Right lung (tissue), 5 donors: ENCODE data around the gene TBC1D14. TPM values are rescaled to one million over a fixed set of nuclear protein-coding genes. Genes with fewer than 3 reads are reported as not detected.

Experiments used
- DNase-seq, 2 donors: peaks; one replicate each; pipeline ENCODE4 v3.0.0-alpha.2; 2013
- polyA plus RNA-seq, 5 donors: library from polyadenylated mRNA; unstranded; fragments of 120-200 nt; gene quantifications; one replicate each; pipeline versions ENCODE4 v1.2.1 to v1.2.3, GENCODE V29; 2013; ENCODE audit warnings: inconsistent platforms in 1 of 5, low replicate concordance in 1 of 5; ENCODE audit not compliant: insufficient read length in 5 of 5, insufficient read depth in 1 of 5

The TBC1D14 gene
- polyA plus RNA-seq, 5 donors = 40.7 to 46.0 (median 45.3) TPM

- no peak for DNase-seq
Observed at GRCh38 chr4:7055111-7055989, 145.7 kb downstream of the TBC1D14 start.

GRCh38 chr4:7055990-7056325 is 146.3 kb downstream of the TBC1D14 start:
- no peak for DNase-seq

GRCh38 chr4:7058792-7059191 is 149.2 kb downstream of the TBC1D14 start:
- DNase-seq = no peak

GRCh38 chr4:7059662-7060061 is 150.0 kb downstream of the TBC1D14 start:
- DNase-seq = no peak

- no peak for DNase-seq
Observed at GRCh38 chr4:7060346-7061150, 150.9 kb downstream of the TBC1D14 start.

- DNase-seq = no peak
Observed at GRCh38 chr4:7061815-7062214, 152.2 kb downstream of the TBC1D14 start.

- DNase-seq = no peak
Observed at GRCh38 chr4:7062816-7063215, 153.2 kb downstream of the TBC1D14 start.

- no peak for DNase-seq
Observed at GRCh38 chr4:7063362-7063761, 153.7 kb downstream of the TBC1D14 start.

- DNase-seq = no peak
Observed at GRCh38 chr4:7066006-7066405, 156.4 kb downstream of the TBC1D14 start.

- no peak for DNase-seq
Observed at GRCh38 chr4:7066493-7066892, 156.9 kb downstream of the TBC1D14 start.

- DNase-seq = no peak
Observed at GRCh38 chr4:7067126-7067451, 157.5 kb downstream of the TBC1D14 start.

GRCh38 chr4:7067452-7068278 is 158.0 kb downstream of the TBC1D14 start, which contains the start of gene GRPEL1:
TSS of gene GRPEL1 (minus strand) at chr4:7068064. CDS start at chr4:7068032, 32 bp downstream.
- peak; percentile 100 for DNase-seq

- DNase-seq = no peak
Observed at GRCh38 chr4:7068279-7068842, 158.7 kb downstream of the TBC1D14 start.

GRCh38 chr4:7068883-7069282 is 159.3 kb downstream of the TBC1D14 start:
- DNase-seq = no peak

GRCh38 chr4:7070729-7071511 is 161.3 kb downstream of the TBC1D14 start:
- peak; percentile 69 to 78 for DNase-seq

- DNase-seq = no peak
Observed at GRCh38 chr4:7073059-7073458, 163.4 kb downstream of the TBC1D14 start.

GRCh38 chr4:7073526-7074390 is 164.1 kb downstream of the TBC1D14 start:
- no peak for DNase-seq

- no peak for DNase-seq
Observed at GRCh38 chr4:7074426-7074825, 164.8 kb downstream of the TBC1D14 start.

- no peak for DNase-seq
Observed at GRCh38 chr4:7075962-7076695, 166.5 kb downstream of the TBC1D14 start.
